C4-2B (cell line): ENCODE results near the gene TRIM32.

ENCODE experiments used
- H3K27ac ChIP-seq: fragments of 450-650 bp; 2 replicates; pipeline ENCODE4 v1.5.1; 2017
- CTCF ChIP-seq: fragments of 450-650 bp; conservative IDR thresholded peaks from 2 replicates; pipeline ENCODE4 v1.5.1; 2017; ENCODE audit warnings: mild to moderate bottlenecking
- ZFX ChIP-seq: fragments of 450-650 bp; IDR thresholded peaks from 2 replicates; pipeline ENCODE4 v1.6.1; 2017

Gene TRIM32

GRCh38 chr9:116715751-116716150 is 28.6 kb downstream of the TRIM32 start:
- H3K27ac ChIP-seq, result no peak overlapping the region
- TF ChIP-seq ZFX (no peak), CTCF (no peak)

GRCh38 chr9:116716438-116716837 is 29.3 kb downstream of the TRIM32 start:
- TF ChIP-seq CTCF (no peak), ZFX (no peak)
- no peak overlapping the region for H3K27ac ChIP-seq

- TF ChIP-seq ZFX, result no peak
- no peak for TF ChIP-seq CTCF
- no peak overlapping the region for H3K27ac ChIP-seq
Observed at GRCh38 chr9:116717150-116717549, 30.0 kb downstream of the TRIM32 start.

GRCh38 chr9:116718111-116718510 is 31.0 kb downstream of the TRIM32 start:
- no peak for TF ChIP-seq CTCF
- no peak for TF ChIP-seq ZFX
- H3K27ac ChIP-seq, result no peak overlapping the region

GRCh38 chr9:116720111-116720510 is 33.0 kb downstream of the TRIM32 start:
- TF ChIP-seq CTCF (no peak), ZFX (no peak)
- no peak overlapping the region for H3K27ac ChIP-seq

GRCh38 chr9:116721411-116721810 is 34.3 kb downstream of the TRIM32 start:
- no peak for TF ChIP-seq ZFX
- TF ChIP-seq CTCF, result no peak

GRCh38 chr9:116721944-116722343 is 34.8 kb downstream of the TRIM32 start:
- no peak overlapping the region for H3K27ac ChIP-seq
- TF ChIP-seq CTCF (no peak), ZFX (no peak)

More at GRCh38 chr9:116721411-116721810, 34.3 kb downstream of the TRIM32 start:
- no peak overlapping the region for H3K27ac ChIP-seq
